Suprapubic skin (tissue), 4 donors: ENCODE results near the gene EP400. TPM values are rescaled to one million over a fixed set of nuclear protein-coding genes. Genes with fewer than 3 reads are reported as not detected.

Experiments used
- DNase-seq, 2 donors: peaks; one replicate each; pipeline ENCODE4 v3.0.0-alpha.2; 2019; ENCODE audit warnings: low spot score in 2 of 2
- H3K27ac ChIP-seq: fragments of 200-600 bp; sonication (generic); one replicate; pipeline ENCODE4 v1.5.1; 2019
- H3K27me3 ChIP-seq: fragments of 200-600 bp; sonication (generic); one replicate; pipeline ENCODE4 v1.5.1; 2019
- H3K36me3 ChIP-seq: fragments of 200-600 bp; sonication (generic); one replicate; pipeline ENCODE4 v1.5.1; 2019
- H3K4me1 ChIP-seq: fragments of 200-600 bp; sonication (generic); one replicate; pipeline ENCODE4 v1.5.1; 2019
- H3K4me3 ChIP-seq: fragments of 200-600 bp; sonication (generic); one replicate; pipeline ENCODE4 v1.5.1; 2019; ENCODE audit warnings: mild to moderate bottlenecking
- H3K9me3 ChIP-seq: fragments of 200-600 bp; sonication (generic); one replicate; pipeline ENCODE4 v1.5.1; 2019
- CTCF ChIP-seq, 2 donors: fragments of 200-600 bp in 1 of 2; fragments of 450-650 bp in 1 of 2; sonication (generic) in 1 of 2; IDR thresholded peaks; one replicate each; pipeline ENCODE4 v1.5.1; 2016 to 2019; ENCODE audit warnings: antibody characterized with exemption in 2 of 2, mild to moderate bottlenecking in 1 of 2, moderate library complexity in 1 of 2
- EP300 ChIP-seq: sonication (generic); formaldehyde crosslinking; IDR thresholded peaks from one replicate; pipeline ENCODE4 v1.6.1; 2017; ENCODE audit warnings: antibody characterized with exemption
- POLR2A ChIP-seq, 2 donors: fragments of 450-650 bp; IDR thresholded peaks; one replicate each; pipeline ENCODE4 v1.6.1; 2017; ENCODE audit warnings: antibody characterized with exemption in 2 of 2, mild to moderate bottlenecking in 2 of 2, moderate library complexity in 2 of 2
- POLR2AphosphoS5 ChIP-seq, 3 donors: sonication (generic); formaldehyde crosslinking; IDR thresholded peaks; one replicate each; pipeline ENCODE4 v1.6.1; 2017; ENCODE audit warnings: antibody characterized with exemption in 3 of 3
- WGBS: methylation state at CpG from one replicate; pipeline ENCODE4 v1.1.5; 2018; 5-methylcytosine and 5-hydroxymethylcytosine counted together
- total RNA-seq, 4 donors: library from RNA; depleted of rRNA; stranded (reverse); fragments of >200 nt; gene quantifications; one replicate each; pipeline ENCODE4 v1.1.0, GENCODE V29; 2016

EP400 gene
- total RNA-seq, 4 donors from 2014 or later, result 32.0 to 81.3 (median 40.1) TPM

DNA sequence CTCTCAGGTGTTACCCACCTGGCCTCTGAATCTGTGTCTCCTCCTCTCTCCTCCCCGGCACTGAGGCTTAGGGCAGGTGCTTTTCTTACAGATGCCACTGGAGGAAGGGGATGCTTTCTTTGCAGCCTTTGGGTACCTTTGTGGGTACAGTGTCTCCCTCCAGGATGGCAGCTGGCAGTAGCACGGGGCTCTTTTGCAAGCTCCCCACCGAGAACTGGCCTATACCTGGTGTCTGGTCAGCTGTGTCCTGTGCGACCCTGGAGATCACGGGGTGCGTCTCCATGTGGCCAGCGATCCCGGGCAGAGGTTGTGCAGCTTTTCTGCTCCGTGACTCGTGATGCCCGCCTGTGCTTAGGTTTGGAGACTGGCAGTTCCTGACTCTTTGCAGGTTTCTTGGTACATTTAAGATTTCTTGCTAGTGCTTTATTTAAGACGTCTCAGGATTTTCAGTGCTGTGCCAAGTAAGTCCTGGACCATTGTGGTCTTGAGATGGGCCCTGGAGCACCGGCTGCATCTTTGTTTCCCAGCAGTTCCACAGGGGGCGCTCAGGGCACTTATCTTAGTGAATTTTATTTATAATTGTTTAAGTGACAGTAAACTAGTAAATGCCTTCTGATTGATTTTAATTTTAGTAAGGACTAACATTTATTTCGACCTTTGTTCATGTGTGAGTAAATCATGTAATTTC lies 125.4 kb downstream of the EP400 start:
- Histone ChIP-seq H3K36me3 (peaks cover 65% of the 10 kb centered on the region), H3K9me3 (no peaks in the 10 kb centered on the region), H3K4me1 (peaks cover 13% of the 10 kb centered on the region), H3K27me3 (no peaks in the 10 kb centered on the region), H3K4me3 (no peak overlapping the region), H3K27ac (no peak overlapping the region)
- DNase-seq, result no peak
- WGBS, result 91% methylated on average over 14 of the region's 15 CpGs
- TF ChIP-seq POLR2A (IDR thresholded peaks at IDR 0.05) (no peak), CTCF (IDR thresholded peaks at IDR 0.05) (no peak), POLR2AphosphoS5 (IDR thresholded peaks at IDR 0.05) (no peak), EP300 (no peak)

DNA sequence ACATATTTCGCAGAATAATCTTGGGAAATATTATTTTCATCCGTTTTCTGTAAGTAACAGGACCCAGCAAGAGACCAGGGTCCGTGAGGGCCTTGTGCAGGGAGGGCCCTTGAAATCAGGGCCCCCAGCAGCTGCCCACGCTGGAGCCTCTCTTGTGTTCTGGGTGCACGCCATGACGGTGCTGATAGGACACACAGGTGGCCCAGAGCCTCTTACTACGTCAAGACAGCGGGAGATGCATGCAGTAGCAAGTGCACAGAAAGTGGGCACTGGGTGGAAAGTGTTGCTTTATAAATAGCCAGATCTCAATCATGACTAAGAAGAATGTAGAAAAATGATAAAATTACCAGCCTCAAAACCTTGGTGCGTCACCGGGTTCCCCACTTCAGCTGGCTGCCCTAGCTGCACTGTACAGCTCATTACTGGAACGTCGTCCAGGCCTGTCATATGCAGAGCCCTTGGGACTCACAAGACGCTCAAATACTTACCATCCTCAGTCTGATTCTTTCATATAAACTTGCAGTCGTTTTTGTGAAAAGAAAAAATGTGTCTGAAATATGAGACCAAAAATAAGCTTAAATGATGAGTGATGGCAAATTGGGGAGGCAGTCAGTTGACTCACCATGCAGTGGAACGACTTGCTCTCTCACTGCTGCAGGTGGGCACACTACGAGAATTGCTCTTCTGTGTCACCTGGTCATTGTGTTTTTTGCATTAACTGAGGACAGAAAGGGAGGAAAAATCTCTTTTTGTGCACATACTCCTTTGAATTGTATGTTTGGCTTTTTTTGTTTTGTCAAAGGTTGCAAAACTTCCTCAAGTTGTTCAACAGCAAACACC lies 126.2 kb downstream of the EP400 start:
- Histone ChIP-seq H3K9me3 (no peaks in the 10 kb centered on the region), H3K4me3 (no peak overlapping the region), H3K27me3 (no peaks in the 10 kb centered on the region), H3K36me3 (peaks cover 63% of the 10 kb centered on the region), H3K4me1 (peaks cover 13% of the 10 kb centered on the region), H3K27ac (no peak overlapping the region)
- 91% methylated on average over 16 of the region's 16 CpGs for WGBS
- no peak for DNase-seq
- no peak for TF ChIP-seq EP300
- TF ChIP-seq POLR2A (IDR thresholded peaks at IDR 0.05), result no peak

- TF ChIP-seq POLR2AphosphoS5 (IDR thresholded peaks at IDR 0.05) (no peak), EP300 (no peak), POLR2A (IDR thresholded peaks at IDR 0.05) (no peak), CTCF (IDR thresholded peaks at IDR 0.05) (no peak)
- Histone ChIP-seq H3K36me3 (peaks cover 55% of the 10 kb centered on the region), H3K4me3 (no peak overlapping the region), H3K4me1 (peaks cover 13% of the 10 kb centered on the region), H3K27me3 (no peaks in the 10 kb centered on the region), H3K27ac (no peak overlapping the region), H3K9me3 (no peaks in the 10 kb centered on the region)
- no peak for DNase-seq
- WGBS, result 96% methylated on average over 8 of the region's 10 CpGs
Observed at GRCh38 chr12:132076711-132077110, 127.0 kb downstream of the EP400 start.

DNA sequence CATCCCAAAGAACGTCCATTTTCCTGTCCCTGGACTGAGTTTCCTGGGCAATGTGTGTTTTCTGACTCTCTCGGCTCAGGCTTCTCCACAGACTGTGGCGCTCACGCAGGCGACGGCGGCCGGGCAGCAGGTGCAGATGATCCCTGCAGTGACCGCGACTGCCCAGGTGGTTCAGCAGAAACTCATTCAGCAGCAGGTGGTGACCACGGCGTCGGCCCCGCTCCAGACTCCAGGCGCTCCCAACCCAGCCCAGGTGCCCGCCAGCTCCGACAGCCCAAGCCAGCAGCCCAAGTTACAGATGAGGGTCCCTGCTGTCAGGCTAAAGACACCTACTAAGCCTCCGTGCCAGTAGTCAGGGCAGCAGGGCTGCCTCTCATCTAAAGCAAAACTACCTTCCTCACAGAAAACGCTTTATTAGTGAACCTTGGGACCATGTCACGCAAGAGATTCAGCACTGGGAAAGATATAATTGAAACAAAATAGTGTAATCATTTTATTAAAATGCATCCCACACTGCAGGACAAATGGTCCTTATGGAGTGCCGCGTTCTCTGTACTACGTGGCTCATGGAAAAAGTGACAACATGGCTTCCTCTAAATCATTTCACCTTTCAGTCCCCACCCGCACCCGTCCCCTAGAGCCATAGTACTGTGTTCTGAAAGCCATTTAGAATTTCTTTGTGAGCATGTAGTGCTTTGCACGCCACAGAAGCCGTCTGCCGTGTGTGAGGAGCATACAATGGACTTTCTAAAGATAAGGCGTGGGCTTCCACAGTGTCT lies 127.8 kb downstream of the EP400 start:
- TF ChIP-seq CTCF (IDR thresholded peaks at IDR 0.05) (no peak), POLR2A (IDR thresholded peaks at IDR 0.05) (no peak), EP300 (no peak), POLR2AphosphoS5 (IDR thresholded peaks at IDR 0.05) (no peak)
- Histone ChIP-seq H3K27ac (no peak overlapping the region), H3K4me3 (no peak overlapping the region), H3K27me3 (no peaks in the 10 kb centered on the region), H3K9me3 (no peaks in the 10 kb centered on the region), H3K4me1 (peaks cover 13% of the 10 kb centered on the region), H3K36me3 (peaks cover 51% of the 10 kb centered on the region)
- no peak for DNase-seq
- WGBS, result 86% methylated on average over 26 of the region's 29 CpGs

GRCh38 chr12:132078190-132078589 lies 128.4 kb downstream of the EP400 start:
- DNase-seq, result no peak
- Histone ChIP-seq H3K36me3 (peaks cover 51% of the 10 kb centered on the region), H3K27me3 (no peaks in the 10 kb centered on the region), H3K9me3 (no peaks in the 10 kb centered on the region), H3K27ac (no peak overlapping the region), H3K4me1 (peaks cover 13% of the 10 kb centered on the region), H3K4me3 (no peak overlapping the region)
- TF ChIP-seq POLR2AphosphoS5 (IDR thresholded peaks at IDR 0.05), result no peak
- TF ChIP-seq CTCF (IDR thresholded peaks at IDR 0.05), result no peak
- no peak for TF ChIP-seq EP300
- no peak for TF ChIP-seq POLR2A (IDR thresholded peaks at IDR 0.05)
- WGBS, result 74% methylated on average over 6 of the region's 6 CpGs
